Endothelial cell (in vitro differentiated cells): ENCODE results near the gene NCK2. TPM values are rescaled to one million over a fixed set of nuclear protein-coding genes. Genes with fewer than 3 reads are reported as not detected.

Experiments
- DNase-seq: peaks from one replicate; pipeline ENCODE4 v3.0.0; 2021; ENCODE audit warnings: low spot score
- H3K27ac Mint-ChIP-seq: one replicate; pipeline ENCODE4 v1.8.0; 2021; ENCODE audit warnings: mixed read lengths, inconsistent platforms; ENCODE audit not compliant: unreplicated experiment
- H3K27me3 Mint-ChIP-seq: one replicate; pipeline ENCODE4 v1.8.0; 2021; ENCODE audit warnings: mild to moderate bottlenecking, moderate library complexity, mixed read lengths, inconsistent platforms; ENCODE audit not compliant: unreplicated experiment
- H3K36me3 Mint-ChIP-seq: one replicate; pipeline ENCODE4 v1.8.0; 2021; ENCODE audit warnings: mild to moderate bottlenecking, low read depth, mixed read lengths, inconsistent platforms; ENCODE audit not compliant: unreplicated experiment
- H3K4me1 Mint-ChIP-seq: one replicate; pipeline ENCODE4 v1.8.0; 2021; ENCODE audit warnings: mild to moderate bottlenecking, mixed read lengths, inconsistent platforms; ENCODE audit not compliant: unreplicated experiment
- H3K4me3 Mint-ChIP-seq: one replicate; pipeline ENCODE4 v1.8.0; 2021; ENCODE audit warnings: mild to moderate bottlenecking, mixed read lengths, inconsistent platforms; ENCODE audit not compliant: unreplicated experiment
- H3K9me3 Mint-ChIP-seq: one replicate; pipeline ENCODE4 v1.8.0; 2021; ENCODE audit warnings: mixed read lengths, inconsistent platforms; ENCODE audit not compliant: unreplicated experiment
- total RNA-seq: library from RNA; stranded (reverse); fragmentation: NEBNext Ultra II Directional; extraction: Animal tissue kit (Norgen Biotek cat#: 25700); gene quantifications from one replicate; pipeline ENCODE4 v1.2.1, GENCODE V29; 2021; ENCODE audit not compliant: unreplicated experiment
- TF ChIP-seq, protein P1 (sequence below): fragments of 200-600 bp; sonication (generic); IDR thresholded peaks from one replicate; pipeline ENCODE4 v1.5.0; 2021; ENCODE audit warnings: antibody characterized with exemption; ENCODE audit not compliant: unreplicated experiment

Gene NCK2
- total RNA-seq, 1 donor from 2014 or later, result 93.7 TPM

DNA sequence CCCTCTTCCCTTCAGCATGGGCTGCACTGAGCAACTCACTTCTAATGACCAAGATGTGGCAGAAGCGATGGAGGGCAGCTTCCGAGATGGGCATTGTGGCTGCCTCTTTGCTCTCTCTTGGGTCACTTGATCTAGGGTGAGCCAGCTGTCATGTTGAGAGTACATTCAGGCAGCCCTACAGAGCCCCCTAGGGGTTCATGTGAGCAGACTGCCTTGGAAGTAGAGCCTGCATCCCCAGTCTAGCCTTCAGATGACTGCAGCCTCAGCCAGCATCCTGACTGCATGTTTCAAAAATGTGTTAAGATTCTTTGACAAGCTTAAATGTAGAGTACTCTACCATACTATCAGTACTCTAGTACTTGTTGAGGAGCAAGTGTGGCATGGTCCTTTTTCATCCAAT lies 143.9 kb downstream of the NCK2 start:
- no peak for DNase-seq
- TF ChIP-seq, protein P1, sequence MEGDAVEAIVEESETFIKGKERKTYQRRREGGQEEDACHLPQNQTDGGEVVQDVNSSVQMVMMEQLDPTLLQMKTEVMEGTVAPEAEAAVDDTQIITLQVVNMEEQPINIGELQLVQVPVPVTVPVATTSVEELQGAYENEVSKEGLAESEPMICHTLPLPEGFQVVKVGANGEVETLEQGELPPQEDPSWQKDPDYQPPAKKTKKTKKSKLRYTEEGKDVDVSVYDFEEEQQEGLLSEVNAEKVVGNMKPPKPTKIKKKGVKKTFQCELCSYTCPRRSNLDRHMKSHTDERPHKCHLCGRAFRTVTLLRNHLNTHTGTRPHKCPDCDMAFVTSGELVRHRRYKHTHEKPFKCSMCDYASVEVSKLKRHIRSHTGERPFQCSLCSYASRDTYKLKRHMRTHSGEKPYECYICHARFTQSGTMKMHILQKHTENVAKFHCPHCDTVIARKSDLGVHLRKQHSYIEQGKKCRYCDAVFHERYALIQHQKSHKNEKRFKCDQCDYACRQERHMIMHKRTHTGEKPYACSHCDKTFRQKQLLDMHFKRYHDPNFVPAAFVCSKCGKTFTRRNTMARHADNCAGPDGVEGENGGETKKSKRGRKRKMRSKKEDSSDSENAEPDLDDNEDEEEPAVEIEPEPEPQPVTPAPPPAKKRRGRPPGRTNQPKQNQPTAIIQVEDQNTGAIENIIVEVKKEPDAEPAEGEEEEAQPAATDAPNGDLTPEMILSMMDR, result no peak

DNA sequence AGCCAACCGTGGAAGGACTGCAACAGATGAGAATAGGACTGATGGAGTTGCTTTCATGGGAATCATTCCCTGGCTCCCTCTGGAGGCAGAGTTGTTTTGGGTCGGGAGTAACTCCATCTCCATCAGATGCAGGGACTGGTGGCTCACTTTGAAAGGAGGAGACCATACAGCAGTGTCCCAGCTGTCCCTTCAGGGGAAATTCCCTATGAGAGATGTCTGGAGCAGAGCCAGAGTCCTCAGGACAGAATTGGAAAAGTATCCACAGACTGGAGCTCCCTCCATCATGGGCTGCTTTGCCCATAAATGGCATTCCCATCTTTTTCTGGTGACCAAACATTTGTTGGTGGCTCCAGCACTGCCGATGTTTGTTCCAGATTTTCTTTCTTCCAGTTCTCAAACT lies 144.3 kb downstream of the NCK2 start:
- no peak overlapping the region for H3K27ac Mint-ChIP-seq
- TF ChIP-seq, protein P1, result no peak

More for the DNA sequence above, 143.9 kb downstream of the NCK2 start:
- Mint-ChIP-seq H3K27me3 (peaks cover 9% of the 10 kb centered on the region), H3K36me3 (peaks cover 28% of the 10 kb centered on the region), H3K4me3 (no peak overlapping the region), H3K4me1 (peaks cover 8% of the 10 kb centered on the region), H3K27ac (no peak overlapping the region), H3K9me3 (peaks cover 3% of the 10 kb centered on the region)

DNA sequence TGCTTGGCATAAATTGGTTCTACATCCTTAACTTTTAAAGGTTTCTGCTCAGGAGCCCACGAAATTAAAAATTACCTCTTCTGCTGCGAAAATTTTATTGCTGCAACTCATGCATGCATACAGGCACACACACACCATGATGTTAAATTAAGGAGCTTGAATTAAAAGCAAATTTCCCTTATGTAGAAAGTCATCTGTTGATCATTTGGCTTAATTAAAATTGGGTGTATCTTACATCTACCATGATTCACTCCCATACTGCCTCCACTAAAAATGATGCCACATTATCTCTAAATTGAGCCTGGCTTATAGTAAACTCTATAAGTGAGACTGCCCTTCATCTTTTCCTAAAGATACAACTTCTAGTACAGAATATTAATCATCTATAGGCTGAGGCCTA lies 145.4 kb downstream of the NCK2 start:
- Mint-ChIP-seq H3K4me1 (peaks cover 4% of the 10 kb centered on the region), H3K4me3 (no peak overlapping the region), H3K27ac (no peak overlapping the region), H3K9me3 (peaks cover 3% of the 10 kb centered on the region), H3K27me3 (peaks cover 7% of the 10 kb centered on the region), H3K36me3 (peaks cover 42% of the 10 kb centered on the region)
- TF ChIP-seq, protein P1, result no peak
- DNase-seq, result no peak

More for the DNA sequence above, 144.3 kb downstream of the NCK2 start:
- peaks cover 3% of the 10 kb centered on the region for H3K9me3 Mint-ChIP-seq
- peaks cover 8% of the 10 kb centered on the region for H3K4me1 Mint-ChIP-seq
- peaks cover 9% of the 10 kb centered on the region for H3K27me3 Mint-ChIP-seq
- H3K4me3 Mint-ChIP-seq, result no peak overlapping the region
- DNase-seq, result no peak
- H3K36me3 Mint-ChIP-seq, result peaks cover 31% of the 10 kb centered on the region

DNA sequence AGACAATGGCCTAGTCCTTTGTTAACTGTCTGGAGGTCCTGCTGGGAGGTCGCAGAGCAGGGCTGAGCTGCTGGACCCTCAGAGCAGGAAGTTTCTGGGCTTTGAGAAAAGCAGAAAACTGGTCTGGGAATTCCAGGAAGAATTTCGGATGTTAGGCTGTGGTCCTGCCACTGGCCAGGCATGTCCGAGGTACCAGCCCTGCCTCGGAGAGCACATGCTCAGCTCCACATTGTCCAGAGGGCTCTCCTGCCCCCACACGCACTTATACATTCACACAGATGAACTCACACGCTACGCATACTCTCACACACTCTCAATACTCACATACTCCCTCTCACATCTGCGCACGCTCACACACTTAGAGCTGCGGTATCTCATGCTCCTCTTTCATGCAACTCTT lies 146.1 kb downstream of the NCK2 start:
- H3K27ac Mint-ChIP-seq, result peak overlapping the region; percentile 14
- H3K9me3 Mint-ChIP-seq, result peaks cover 3% of the 10 kb centered on the region
- no peak overlapping the region for H3K4me3 Mint-ChIP-seq
- peaks cover 4% of the 10 kb centered on the region for H3K4me1 Mint-ChIP-seq
- peaks cover 10% of the 10 kb centered on the region for H3K27me3 Mint-ChIP-seq
- H3K36me3 Mint-ChIP-seq, result peaks cover 47% of the 10 kb centered on the region
- TF ChIP-seq, protein P1, result no peak
- no peak for DNase-seq

DNA sequence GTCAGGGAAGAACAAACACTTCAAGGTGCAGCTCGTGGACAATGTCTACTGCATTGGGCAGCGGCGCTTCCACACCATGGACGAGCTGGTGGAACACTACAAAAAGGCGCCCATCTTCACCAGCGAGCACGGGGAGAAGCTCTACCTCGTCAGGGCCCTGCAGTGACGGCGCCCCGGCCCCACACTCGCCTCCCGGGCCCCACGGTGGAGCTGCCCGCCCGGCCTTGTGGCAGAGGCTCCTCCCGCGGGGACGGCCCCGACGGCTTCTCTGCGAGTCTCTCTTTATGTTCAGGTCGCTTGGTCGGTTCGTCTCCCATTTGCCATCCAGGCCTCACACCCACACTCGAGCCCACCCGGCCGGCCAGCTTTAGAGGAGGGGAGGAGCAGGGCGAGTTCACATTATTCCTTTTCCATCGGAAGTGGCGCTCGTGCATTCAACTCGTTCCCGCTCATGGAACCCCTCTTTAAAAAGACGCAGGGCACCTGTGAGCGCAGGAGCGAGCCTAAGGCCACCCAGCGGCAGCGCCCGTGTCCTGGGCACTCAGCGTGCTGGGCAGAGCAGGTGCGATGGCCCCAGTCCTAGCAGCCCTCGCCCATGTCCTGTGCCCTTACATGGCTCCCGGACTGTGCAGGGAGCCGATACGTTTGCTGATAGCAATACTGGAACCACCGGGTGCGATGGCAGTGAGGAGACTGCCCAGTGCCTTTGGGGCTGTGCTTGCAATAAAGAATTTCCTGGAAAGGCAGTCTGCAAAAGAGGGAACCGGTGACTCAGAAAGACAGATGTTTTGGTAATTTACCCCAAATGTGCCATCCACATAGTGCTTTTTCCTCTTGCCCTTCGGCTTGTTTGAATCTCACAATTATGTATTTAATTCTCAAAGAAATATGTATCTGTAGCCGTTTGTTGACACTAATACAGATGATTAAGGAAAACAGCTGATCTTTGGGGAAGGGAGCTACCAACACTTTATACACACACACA lies 148.6 kb downstream of the NCK2 start:
- peaks cover 33% of the 10 kb centered on the region for H3K36me3 Mint-ChIP-seq
- H3K27ac Mint-ChIP-seq, result no peak overlapping the region

More for the DNA sequence above, 148.6 kb downstream of the NCK2 start:
- TF ChIP-seq, protein P1, result no peak
- DNase-seq, result no peak
- peaks cover 8% of the 10 kb centered on the region for H3K27me3 Mint-ChIP-seq
- H3K4me1 Mint-ChIP-seq, result peaks cover 4% of the 10 kb centered on the region
- H3K9me3 Mint-ChIP-seq, result peaks cover under 1% of the 10 kb centered on the region
- no peak overlapping the region for H3K4me3 Mint-ChIP-seq
